Measurements from ENCODE around the gene MTMR6. TPM values are rescaled to one million over a fixed set of nuclear protein-coding genes. Genes with fewer than 3 reads are reported as not detected.

MTMR6 gene
- total RNA-seq, 6 experiments from 2014 or later, result 23.5 to 31.0 (median 28.4) TPM

GRCh38 chr13:25244123-25244522, 43.2 kb downstream of the MTMR6 start:
- Mint-ChIP-seq H3K4me3 (no peak overlapping the region), H3K36me3 (ENCODE audit: low read depth) (peaks cover 23% of the 10 kb centered on the region), H3K4me1 (ENCODE audit: low read depth) (no peaks in the 10 kb centered on the region), H3K27me3 (ENCODE audit: insufficient read depth) (peaks cover 2% of the 10 kb centered on the region; the same call in 1 of the 2 replicates), H3K9me3 (no peaks in the 10 kb centered on the region), H3K27ac (no peak overlapping the region)
- no peak for DNase-seq
- TF ChIP-seq CTCF (IDR thresholded peaks at IDR 0.05), result no peak

- no peak for DNase-seq
- no peak for TF ChIP-seq CTCF (IDR thresholded peaks at IDR 0.05)
- Mint-ChIP-seq H3K36me3 (ENCODE audit: low read depth) (peaks cover 23% of the 10 kb centered on the region), H3K4me1 (ENCODE audit: low read depth) (no peaks in the 10 kb centered on the region), H3K9me3 (no peaks in the 10 kb centered on the region), H3K27ac (no peak overlapping the region), H3K27me3 (ENCODE audit: insufficient read depth) (peaks cover 2% of the 10 kb centered on the region; the same call in 1 of the 2 replicates), H3K4me3 (no peak overlapping the region)
Measured at GRCh38 chr13:25242956-25243355, 44.3 kb downstream of the MTMR6 start.

GRCh38 chr13:25241007-25241406, 46.3 kb downstream of the MTMR6 start:
- Mint-ChIP-seq H3K4me3 (no peak overlapping the region), H3K9me3 (no peaks in the 10 kb centered on the region), H3K36me3 (ENCODE audit: low read depth) (peaks cover 23% of the 10 kb centered on the region), H3K4me1 (ENCODE audit: low read depth) (no peaks in the 10 kb centered on the region), H3K27ac (no peak overlapping the region), H3K27me3 (ENCODE audit: insufficient read depth) (peaks cover 2% of the 10 kb centered on the region; the same call in 1 of the 2 replicates)
- DNase-seq, result no peak
- TF ChIP-seq CTCF (IDR thresholded peaks at IDR 0.05), result no peak

GRCh38 chr13:25237083-25237482, 50.2 kb downstream of the MTMR6 start:
- no peak for TF ChIP-seq CTCF (IDR thresholded peaks at IDR 0.05)
- Mint-ChIP-seq H3K4me3 (no peak overlapping the region), H3K4me1 (ENCODE audit: low read depth) (no peaks in the 10 kb centered on the region), H3K36me3 (ENCODE audit: low read depth) (no peaks in the 10 kb centered on the region), H3K27me3 (ENCODE audit: insufficient read depth) (peaks cover 3% of the 10 kb centered on the region; the same call in 1 of the 2 replicates), H3K9me3 (no peaks in the 10 kb centered on the region), H3K27ac (no peak overlapping the region)
- no peak for DNase-seq

- Mint-ChIP-seq H3K27ac (no peak overlapping the region), H3K27me3 (ENCODE audit: insufficient read depth) (peaks cover 5% of the 10 kb centered on the region), H3K9me3 (no peaks in the 10 kb centered on the region), H3K36me3 (ENCODE audit: low read depth) (no peaks in the 10 kb centered on the region), H3K4me1 (ENCODE audit: low read depth) (peaks cover 4% of the 10 kb centered on the region; the same call in 1 of the 2 replicates), H3K4me3 (no peak overlapping the region)
- TF ChIP-seq CTCF (IDR thresholded peaks at IDR 0.05), result no peak
- DNase-seq, result no peak
Measured at GRCh38 chr13:25233861-25234260, 53.4 kb downstream of the MTMR6 start.
